ENCODE data around the gene CD4.

Gene CD4

DNA sequence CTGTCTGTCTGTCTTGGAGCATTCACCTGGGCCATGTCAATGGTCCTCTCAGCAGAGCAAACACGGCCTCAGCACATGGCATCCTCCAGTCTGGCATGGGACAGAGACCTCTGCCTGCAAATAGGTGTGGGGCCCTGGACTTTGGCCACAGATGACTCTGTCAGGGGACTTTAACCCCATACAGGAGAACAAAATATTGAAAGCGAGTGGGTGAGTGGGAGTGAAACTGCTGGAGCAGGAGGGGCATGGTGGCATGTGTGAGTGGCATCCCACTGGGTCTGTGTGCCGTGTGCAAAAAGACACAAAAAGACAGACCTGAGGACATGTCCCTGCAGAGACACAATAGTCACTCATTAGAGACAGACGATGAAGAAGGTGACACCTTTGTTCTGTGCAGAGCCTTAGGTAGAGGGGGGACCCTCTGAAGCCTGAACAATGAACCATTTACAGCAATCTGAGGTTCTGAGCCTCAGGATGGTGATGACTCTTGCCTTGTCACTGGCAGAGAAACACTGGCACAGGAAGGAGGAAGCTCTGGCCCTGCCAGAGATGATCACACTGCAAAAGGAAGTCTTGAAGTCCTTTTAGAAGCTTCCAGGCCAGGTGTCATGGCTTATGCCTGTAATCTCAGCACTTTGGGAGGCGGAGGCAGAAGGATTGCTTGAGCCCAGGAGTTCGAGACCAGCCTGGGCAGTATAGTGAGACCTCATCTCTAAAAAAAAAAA lies 9.5 kb upstream of the CD4 start:
- no peak for TF ChIP-seq GATA2 (IDR thresholded peaks at IDR 0.05; ENCODE audit: low read depth, low read length)
- no peak for TF ChIP-seq GATA3 (IDR thresholded peaks at IDR 0.05; ENCODE audit: low read depth, low read length)

DNA sequence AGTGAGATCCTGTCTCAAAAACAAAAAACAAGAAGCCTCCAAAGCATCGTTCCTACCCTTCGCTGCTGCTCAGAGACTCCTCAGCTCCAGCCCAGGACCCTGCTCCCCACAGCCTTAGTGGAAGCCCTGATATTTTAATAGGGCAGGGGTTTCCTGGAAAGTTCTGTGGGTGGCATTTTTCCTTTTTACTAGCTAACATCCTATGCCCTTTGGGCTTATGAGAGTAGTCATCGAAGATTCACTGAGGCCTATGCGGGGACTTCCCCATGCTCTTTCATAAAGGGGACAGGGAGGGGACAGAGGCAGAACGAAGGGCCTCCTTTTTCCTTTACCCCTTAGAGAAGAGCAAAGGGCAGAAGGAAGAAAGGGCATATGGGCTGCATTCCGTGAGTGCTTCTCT lies 8.8 kb upstream of the CD4 start:
- TF ChIP-seq GATA3 (IDR thresholded peaks at IDR 0.05; ENCODE audit: low read depth, low read length) (no peak), GATA2 (IDR thresholded peaks at IDR 0.05; ENCODE audit: low read depth, low read length) (no peak)

DNA sequence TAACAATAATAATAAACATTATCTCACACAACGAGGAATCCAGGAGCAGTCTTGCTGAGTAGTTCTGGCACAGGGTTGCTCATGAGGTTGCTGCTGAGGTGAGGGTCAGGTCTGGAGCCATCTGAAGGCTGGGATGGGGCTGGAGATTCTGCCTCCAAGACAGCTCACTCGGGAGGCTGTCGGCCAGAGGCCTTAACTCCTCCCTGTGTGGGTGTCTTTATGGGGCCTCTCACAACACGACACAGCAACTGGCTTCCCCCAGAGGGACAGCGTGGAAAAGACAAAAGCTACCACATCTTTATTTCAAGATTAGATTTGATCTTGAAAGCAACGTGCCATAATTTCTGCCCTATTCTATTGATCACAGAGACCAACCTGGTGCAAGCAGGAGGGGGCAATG lies 7.2 kb upstream of the CD4 start:
- TF ChIP-seq GATA2 (IDR thresholded peaks at IDR 0.05; ENCODE audit: low read depth, low read length) (no peak), GATA3 (IDR thresholded peaks at IDR 0.05; ENCODE audit: low read depth, low read length) (no peak)

DNA sequence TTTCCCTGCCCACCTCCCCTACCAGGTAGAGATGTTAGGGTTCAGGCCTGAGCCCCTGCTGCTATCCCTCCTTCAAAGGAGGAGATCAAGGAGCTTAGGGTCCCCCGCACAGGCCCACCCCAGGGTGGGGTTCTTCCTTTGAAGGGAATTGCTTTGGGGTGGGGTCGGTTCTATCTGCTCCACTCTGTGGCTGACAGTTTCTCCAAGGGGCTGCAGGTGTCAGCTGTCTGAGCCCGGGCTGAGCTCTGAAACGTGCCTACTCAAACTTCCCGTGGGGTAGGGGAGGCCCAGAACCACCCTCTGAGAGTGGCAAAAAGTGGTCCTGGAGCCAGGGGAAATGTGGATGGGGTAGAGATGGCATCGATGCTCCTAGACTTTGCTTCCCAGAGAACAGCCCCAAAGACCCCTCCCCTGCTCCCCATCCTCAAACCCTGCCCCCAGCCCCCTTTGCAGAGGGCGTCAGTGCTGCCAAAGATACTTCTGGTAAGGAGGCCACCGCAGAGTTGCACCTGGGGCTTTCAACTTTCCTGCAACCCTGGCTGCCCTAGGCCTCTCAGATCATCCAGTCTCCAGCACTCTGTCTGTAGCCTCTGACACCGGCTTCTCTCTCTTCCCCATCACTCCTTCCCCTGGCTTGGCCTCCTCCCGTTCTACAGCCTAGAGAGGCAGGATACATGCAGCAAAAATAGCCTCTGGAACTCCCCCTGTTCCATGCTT lies 6.3 kb upstream of the CD4 start:
- TF ChIP-seq GATA3 (IDR thresholded peaks at IDR 0.05; ENCODE audit: low read depth, low read length) (no peak), GATA2 (IDR thresholded peaks at IDR 0.05; ENCODE audit: low read depth, low read length) (no peak)

DNA sequence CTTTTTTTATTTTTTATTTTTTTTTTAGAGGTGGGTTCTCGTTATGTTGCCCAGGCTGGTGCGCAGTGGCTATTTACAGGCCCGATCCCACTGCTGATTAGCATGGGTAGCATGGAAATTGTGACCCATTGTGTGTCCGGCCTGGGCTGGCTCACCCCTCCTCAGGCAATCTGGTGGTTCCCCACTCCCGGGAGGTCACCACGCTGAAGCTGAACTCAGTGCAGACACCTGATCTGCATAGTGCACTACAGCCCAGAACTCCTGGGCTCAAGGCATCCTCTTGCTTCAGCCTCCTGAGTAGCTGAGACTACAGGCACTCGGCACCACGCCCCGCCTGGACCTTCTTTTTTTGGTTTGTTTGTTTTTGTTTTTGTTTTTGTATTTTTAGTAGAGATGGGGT lies 5.5 kb upstream of the CD4 start:
- no peak for TF ChIP-seq GATA3 (IDR thresholded peaks at IDR 0.05; ENCODE audit: low read depth, low read length)
- no peak for TF ChIP-seq GATA2 (IDR thresholded peaks at IDR 0.05; ENCODE audit: low read depth, low read length)

DNA sequence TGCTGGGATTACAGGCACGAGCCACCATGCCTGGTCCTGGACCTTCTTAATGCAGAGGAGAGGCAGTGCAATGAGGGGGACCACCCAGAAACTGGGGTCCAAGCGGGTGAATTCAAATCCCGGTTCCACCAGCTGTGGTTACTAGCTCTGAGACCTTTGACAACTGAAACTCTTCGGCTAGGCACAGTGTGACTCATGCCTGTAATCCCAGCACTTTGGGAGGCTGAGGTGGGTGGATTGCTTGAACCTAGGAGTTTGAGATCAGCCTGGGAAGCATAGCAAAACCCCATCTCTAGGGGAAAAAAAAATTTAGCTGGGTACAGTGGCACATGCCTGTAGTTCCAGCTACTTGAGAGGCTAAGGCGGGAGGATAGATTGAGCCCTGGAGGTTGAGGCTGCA lies 5.0 kb upstream of the CD4 start:
- TF ChIP-seq GATA2 (IDR thresholded peaks at IDR 0.05; ENCODE audit: low read depth, low read length) = no peak
- TF ChIP-seq GATA3 (IDR thresholded peaks at IDR 0.05; ENCODE audit: low read depth, low read length) = no peak

DNA sequence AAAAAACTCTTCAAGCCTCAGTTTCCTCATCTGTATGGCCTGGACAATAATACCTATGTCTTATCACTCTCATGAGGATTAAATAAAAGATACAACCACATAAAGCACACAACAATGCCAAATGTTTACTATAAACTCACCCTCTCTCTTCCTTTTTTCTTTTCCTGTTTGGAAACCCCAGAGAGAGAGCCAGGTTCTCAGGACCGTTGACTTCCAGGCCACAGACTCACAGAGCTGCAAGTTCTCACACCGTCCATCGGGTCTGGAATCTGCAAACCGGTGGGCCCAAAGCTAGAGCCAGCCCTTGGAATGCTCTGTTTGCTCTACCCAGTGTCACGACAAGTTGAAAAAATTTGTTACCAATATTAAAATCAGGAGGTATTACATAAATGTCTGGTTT lies 4.6 kb upstream of the CD4 start:
- TF ChIP-seq GATA3 (IDR thresholded peaks at IDR 0.05; ENCODE audit: low read depth, low read length) = no peak
- no peak for TF ChIP-seq GATA2 (IDR thresholded peaks at IDR 0.05; ENCODE audit: low read depth, low read length)

DNA sequence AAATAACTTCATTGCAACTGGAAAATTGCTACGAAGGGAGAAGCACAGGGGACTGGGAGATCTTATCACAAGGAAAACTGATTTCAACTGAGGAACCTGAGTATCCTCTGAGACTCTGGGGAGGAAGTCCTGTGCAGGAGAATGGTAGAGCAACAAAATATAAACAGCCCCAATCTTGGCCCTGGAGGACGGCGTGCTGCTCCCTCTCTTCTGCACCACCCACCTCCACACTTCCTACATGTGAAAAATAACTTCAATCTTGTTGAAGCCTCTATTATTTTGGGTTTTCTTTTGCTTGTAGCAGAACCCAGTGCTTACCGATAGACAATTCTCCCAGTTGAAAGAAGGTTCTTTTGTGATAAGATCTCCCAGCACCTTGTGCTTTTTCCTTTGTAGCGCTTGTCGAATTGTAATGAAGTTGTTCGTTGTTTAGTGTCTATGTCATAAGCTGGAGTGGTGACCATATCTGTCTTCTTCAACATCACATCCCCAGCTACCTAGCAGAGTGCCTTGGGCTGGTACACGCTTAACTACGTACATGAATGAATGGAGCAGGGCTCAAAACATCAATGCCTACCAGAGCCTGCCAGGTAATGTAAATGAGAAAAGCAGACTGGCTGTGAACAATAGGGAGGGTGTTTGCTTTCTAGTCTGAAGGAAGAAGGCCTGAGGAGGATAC lies 2.8 kb upstream of the CD4 start:
- peak; percentile 5; the same call in 1 of the 2 replicates for TF ChIP-seq GATA2 (IDR thresholded peaks at IDR 0.05; ENCODE audit: low read depth, low read length)
- TF ChIP-seq GATA3 (IDR thresholded peaks at IDR 0.05; ENCODE audit: low read depth, low read length) = no peak

DNA sequence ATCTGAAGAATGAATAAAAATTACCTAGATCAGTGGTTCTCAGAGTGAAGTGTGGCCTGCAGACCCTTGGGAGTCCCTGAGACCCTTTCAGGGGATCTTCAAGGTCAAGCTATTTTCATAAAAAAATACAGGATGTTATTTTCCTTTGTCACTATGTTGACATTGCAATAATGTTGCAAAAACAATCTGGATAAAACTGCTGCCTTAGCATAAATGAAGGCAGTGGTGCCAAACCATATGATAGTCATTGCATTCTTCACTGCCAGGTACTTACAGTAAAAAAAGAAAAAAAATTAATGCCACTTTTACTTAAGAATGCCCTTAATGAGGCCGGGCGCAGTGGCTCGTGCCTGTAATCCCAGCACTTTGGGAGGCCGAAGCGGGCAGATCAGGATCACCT lies 2.0 kb upstream of the CD4 start:
- TF ChIP-seq GATA2 (IDR thresholded peaks at IDR 0.05; ENCODE audit: low read depth, low read length) (no peak), GATA3 (IDR thresholded peaks at IDR 0.05; ENCODE audit: low read depth, low read length) (no peak)

DNA sequence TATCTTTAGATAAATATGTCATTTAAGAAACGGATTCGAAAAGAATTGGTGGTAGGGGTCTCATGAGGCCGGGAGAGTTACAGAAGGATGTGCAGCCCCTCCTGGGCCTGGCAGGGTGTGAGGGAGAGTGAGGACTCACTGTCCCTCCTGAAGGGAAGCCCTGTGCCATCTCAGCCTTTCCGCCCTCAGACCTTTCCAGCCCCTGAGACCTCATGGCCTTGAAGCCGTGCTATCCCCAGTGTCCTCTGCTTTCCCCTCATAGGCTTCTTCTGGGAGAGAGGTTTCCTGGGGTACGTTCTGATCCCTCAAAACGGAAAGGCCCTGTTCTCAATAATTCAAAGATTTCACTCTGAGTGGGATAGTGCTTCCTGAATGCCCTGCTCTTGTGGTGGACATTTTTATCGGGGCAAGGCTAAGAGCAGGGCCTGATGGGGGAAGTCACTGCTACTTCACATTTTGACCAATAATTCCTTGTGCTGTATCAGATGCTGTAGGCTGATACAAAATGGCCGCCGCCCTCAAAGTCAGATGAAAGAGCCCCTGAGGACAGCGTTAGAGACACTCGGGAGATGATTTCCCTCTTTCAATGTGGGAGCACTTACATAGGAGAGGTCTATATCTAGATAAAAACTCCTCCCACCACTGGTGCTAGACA lies 1.3 kb downstream of the CD4 start:
- TF ChIP-seq GATA3 (IDR thresholded peaks at IDR 0.05; ENCODE audit: low read depth, low read length) (no peak), GATA2 (IDR thresholded peaks at IDR 0.05; ENCODE audit: low read depth, low read length) (no peak)

DNA sequence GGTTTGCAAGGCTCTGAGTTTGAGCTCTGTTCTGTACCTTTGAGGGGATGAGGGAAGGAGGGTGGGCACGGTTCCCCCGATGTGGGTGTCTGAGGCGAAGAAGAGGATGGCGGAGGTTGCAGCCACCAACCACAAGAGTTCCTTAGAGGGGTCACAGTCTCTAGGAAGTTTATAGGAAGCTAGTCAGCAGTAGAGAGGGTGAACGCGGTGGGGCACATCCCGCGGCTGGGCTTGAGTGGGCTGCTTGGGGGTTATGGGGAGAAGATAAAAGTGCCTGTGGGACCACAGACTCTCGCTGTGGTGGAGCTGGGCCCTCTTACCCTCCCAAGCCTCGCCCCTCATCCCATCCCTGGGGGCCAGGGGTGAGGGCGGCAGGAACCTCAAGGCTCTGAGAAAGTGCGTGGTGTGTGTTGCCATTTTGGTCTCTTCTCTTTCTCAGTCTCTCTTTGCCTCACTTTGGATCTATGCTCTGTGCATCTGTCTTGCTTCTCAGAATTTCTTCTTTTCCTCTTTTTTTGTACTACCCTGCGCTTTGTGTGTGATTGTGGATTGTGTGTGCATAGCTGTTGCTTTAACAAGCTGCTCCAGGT lies 2.7 kb downstream of the CD4 start:
- TF ChIP-seq GATA2 (IDR thresholded peaks at IDR 0.05; ENCODE audit: low read depth, low read length) = no peak
- no peak for TF ChIP-seq GATA3 (IDR thresholded peaks at IDR 0.05; ENCODE audit: low read depth, low read length)

DNA sequence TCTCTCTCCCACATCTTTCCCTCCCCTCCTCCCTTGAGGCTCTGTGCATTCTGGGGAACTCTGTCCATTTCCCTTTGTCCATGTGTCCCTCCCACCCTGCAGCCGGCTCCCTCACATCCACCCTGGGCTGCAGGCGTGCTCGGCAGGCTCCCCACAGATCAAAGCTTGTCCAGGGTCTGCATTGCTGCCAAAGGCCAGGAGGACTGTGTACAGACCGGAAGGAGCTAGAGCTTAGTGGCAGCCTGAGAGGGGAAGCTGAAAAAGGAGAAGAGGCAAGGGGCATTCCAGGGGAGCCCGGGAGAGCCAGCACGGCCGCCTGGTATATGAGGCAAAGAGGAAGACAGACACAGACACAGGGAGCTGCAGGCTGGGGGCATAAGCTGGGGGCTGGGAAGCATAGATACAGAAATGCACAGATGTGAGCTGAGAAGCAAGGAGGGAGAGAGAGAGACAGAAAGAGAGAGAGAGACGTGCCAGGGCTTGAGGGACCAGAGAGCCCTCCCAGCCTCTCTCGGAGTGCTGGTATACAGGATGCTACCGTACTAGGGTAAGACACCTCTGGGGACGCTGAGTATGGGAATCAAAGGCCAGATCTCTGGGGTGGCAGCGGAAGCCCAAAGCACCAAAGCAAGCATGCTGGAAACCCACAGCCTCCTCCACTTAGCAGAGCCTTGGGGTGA lies 3.3 kb downstream of the CD4 start:
- TF ChIP-seq GATA3 (IDR thresholded peaks at IDR 0.05; ENCODE audit: low read depth, low read length) (no peak), GATA2 (IDR thresholded peaks at IDR 0.05; ENCODE audit: low read depth, low read length) (no peak)

DNA sequence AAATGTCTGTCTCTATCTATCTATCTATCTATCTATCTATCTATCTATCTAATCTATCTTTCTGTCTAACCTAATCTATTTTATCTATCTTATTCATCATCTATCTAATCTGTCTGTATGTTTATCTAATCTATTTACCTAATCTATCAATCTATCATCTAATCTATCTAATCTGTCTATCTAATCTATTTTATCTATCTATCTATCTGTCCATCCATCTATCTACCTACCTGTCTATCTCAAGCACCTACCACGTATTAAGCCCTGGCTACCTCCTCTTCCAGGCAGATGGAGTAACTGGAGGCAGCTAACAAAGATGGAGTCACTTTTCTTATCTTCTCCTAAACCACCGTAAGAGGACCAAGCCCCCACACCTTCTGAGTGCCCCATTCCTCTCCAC lies 5.8 kb downstream of the CD4 start:
- TF ChIP-seq GATA2 (IDR thresholded peaks at IDR 0.05; ENCODE audit: low read depth, low read length) = no peak
- TF ChIP-seq GATA3 (IDR thresholded peaks at IDR 0.05; ENCODE audit: low read depth, low read length) = no peak

Data from SH-SY5Y (cell line).